ENCODE results near the gene TRIM47.

Gene TRIM47

DNA sequence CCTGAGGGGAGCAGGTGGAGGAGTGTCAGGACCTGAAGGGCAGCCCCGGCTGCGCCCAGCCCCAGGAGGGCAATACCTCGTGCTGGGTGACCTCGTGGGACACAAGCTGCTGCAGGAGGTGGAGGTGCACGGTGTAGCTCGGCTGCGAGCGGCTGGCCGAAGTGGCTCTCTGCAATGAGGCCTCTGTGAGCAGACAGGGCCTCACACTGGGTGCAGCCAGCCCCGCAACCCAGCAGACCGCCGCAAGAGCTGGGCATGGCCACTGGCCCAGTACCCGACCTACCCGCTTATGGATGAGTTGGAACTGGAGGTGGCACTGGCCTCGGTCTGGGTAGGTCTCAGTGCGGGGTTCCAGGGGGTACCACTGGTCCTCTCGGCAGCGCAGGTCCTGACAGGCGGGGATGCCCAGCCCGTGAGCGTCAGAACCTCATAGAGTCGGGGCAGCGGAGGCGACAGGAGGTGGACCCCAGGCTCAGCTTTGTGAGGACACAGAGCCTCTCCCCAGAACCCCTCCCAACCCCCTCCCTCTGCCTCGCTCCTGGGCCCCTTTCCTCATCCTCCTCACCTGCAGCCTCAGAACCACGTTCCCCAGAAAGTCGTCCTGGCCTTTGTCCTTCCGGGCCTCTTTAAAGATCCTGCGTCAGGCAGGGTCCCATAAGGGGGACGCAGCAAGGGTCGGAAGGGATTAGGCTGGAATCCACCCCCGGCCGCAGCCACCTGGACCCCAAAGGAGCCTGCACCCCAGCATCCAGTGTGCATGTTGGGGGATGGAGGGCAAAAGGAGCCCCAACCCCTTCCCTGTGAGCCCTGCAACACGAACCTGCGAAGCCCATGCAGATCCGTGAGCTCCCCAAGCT, 38.2 kb downstream of the TRIM47 start:
- no peak for DNase-seq (ENCODE audit: low read depth)
- peaks cover 5% of the 10 kb centered on the region for H3K4me1 ChIP-seq (ENCODE audit: control insufficient read depth, insufficient read depth, low read length)

DNA sequence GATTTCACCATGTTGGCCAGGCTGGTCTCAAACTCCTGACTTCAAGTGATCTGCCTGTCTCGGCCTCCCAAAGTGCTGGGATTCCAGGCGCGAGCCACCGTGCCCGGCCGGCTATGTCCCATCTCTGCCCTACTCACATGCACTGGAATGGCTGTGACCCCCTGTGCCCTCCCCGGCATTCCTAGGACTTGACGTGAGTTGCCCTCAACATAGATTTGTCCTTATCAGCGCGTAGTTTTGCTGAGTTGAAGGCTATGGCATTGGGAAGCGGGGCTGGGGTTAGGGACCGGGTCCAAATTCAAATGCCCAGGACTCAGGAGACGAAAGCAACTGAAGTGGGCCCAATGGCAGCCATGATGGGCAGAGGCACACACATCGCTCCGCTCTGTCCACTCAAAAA, 40.0 kb downstream of the TRIM47 start:
- H3K4me1 ChIP-seq (ENCODE audit: control insufficient read depth, insufficient read depth, low read length): no peaks in the 10 kb centered on the region
- H3K27me3 ChIP-seq (replicated peaks; ENCODE audit: control insufficient read depth, insufficient read depth, low read length): no peaks in the 10 kb centered on the region
- H3K36me3 ChIP-seq (ENCODE audit: control insufficient read depth, insufficient read depth, low read length, severe bottlenecking): no peaks in the 10 kb centered on the region
- H3K4me3 ChIP-seq (ENCODE audit: low read length): no peak overlapping the region
- DNase-seq (ENCODE audit: low read depth): no peak
- H3K9ac ChIP-seq (ENCODE audit: low read length): no peak overlapping the region
- no peaks in the 10 kb centered on the region for H3K9me3 ChIP-seq (ENCODE audit: control insufficient read depth, low read length)

More for the DNA sequence above, 38.2 kb downstream of the TRIM47 start:
- Histone ChIP-seq H3K9ac (ENCODE audit: low read length) (no peak overlapping the region), H3K27me3 (replicated peaks; ENCODE audit: control insufficient read depth, insufficient read depth, low read length) (no peaks in the 10 kb centered on the region), H3K9me3 (ENCODE audit: control insufficient read depth, low read length) (no peaks in the 10 kb centered on the region), H3K36me3 (ENCODE audit: control insufficient read depth, insufficient read depth, low read length, severe bottlenecking) (no peaks in the 10 kb centered on the region), H3K4me3 (ENCODE audit: low read length) (no peak overlapping the region)

DNA sequence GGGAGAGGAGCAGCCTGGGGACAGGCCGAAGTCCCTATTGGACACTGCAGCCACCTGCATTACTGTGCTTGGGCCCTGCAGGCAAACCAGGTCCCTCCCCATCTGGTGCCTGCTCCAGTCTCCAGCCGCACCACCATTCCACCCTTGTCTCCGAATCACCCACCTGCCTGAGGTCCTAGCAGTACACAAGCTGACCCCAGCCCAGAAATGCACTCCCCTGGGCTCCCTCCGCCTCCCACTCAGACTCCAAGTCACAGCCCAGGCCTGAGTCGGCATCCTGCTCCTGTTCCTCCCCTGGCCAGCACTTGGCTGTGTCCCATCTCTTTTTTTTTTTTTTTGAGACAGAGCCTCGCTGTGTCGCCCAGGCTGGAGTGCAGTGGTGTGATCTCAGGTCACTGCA, 40.5 kb downstream of the TRIM47 start:
- no peak overlapping the region for H3K4me3 ChIP-seq (ENCODE audit: low read length)
- no peaks in the 10 kb centered on the region for H3K4me1 ChIP-seq (ENCODE audit: control insufficient read depth, insufficient read depth, low read length)
- no peaks in the 10 kb centered on the region for H3K9me3 ChIP-seq (ENCODE audit: control insufficient read depth, low read length)
- no peaks in the 10 kb centered on the region for H3K36me3 ChIP-seq (ENCODE audit: control insufficient read depth, insufficient read depth, low read length, severe bottlenecking)
- DNase-seq (ENCODE audit: low read depth): no peak
- no peaks in the 10 kb centered on the region for H3K27me3 ChIP-seq (replicated peaks; ENCODE audit: control insufficient read depth, insufficient read depth, low read length)
- H3K9ac ChIP-seq (ENCODE audit: low read length): no peak overlapping the region

DNA sequence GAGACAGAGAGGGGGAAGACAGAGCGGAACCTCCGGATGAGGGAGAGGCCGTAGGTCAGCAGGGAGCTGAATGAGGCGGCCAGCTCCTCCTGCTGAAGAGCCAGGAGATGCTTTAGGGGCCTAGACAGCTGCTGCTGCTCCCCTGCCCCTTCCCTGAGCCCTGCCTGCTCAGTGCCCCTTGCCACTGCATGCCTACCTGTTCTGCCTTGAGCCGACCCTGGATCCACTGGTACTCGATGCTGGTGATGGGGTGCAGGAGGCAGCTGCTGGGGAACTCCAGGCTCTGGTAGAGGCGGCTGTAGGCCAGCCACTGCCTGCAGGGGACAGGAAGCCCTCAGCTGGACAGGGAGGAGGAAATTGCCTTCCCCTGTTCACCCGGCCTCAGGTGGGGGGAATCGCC, 41.8 kb downstream of the TRIM47 start:
- H3K9ac ChIP-seq (ENCODE audit: low read length): no peak overlapping the region
- no peaks in the 10 kb centered on the region for H3K27me3 ChIP-seq (replicated peaks; ENCODE audit: control insufficient read depth, insufficient read depth, low read length)
- no peak for DNase-seq (ENCODE audit: low read depth)
- H3K4me3 ChIP-seq (ENCODE audit: low read length): no peak overlapping the region
- no peaks in the 10 kb centered on the region for H3K36me3 ChIP-seq (ENCODE audit: control insufficient read depth, insufficient read depth, low read length, severe bottlenecking)
- no peaks in the 10 kb centered on the region for H3K4me1 ChIP-seq (ENCODE audit: control insufficient read depth, insufficient read depth, low read length)
- H3K9me3 ChIP-seq (ENCODE audit: control insufficient read depth, low read length): no peaks in the 10 kb centered on the region

DNA sequence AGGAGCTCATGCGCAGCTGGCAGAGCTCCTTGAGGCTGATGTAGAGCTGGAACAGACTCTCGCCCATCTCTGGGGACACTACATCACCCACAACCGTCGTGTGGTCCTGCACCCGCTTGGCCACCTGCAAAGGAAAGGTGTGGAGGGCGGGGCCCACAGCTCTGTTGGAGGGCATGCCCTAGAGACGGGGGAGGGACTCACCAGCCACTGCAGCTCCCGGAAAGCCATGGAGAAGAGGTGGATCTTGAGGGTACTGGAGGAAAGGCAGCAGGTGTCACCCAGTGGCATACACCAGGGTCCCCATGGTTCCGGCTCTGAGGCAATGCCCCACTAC, 42.8 kb downstream of the TRIM47 start:
- H3K36me3 ChIP-seq (ENCODE audit: control insufficient read depth, insufficient read depth, low read length, severe bottlenecking): no peaks in the 10 kb centered on the region
- H3K27me3 ChIP-seq (replicated peaks; ENCODE audit: control insufficient read depth, insufficient read depth, low read length): no peaks in the 10 kb centered on the region
- no peak for DNase-seq (ENCODE audit: low read depth)
- no peaks in the 10 kb centered on the region for H3K4me1 ChIP-seq (ENCODE audit: control insufficient read depth, insufficient read depth, low read length)
- no peak overlapping the region for H3K4me3 ChIP-seq (ENCODE audit: low read length)
- H3K9me3 ChIP-seq (ENCODE audit: control insufficient read depth, low read length): no peaks in the 10 kb centered on the region
- no peak overlapping the region for H3K9ac ChIP-seq (ENCODE audit: low read length)

DNA sequence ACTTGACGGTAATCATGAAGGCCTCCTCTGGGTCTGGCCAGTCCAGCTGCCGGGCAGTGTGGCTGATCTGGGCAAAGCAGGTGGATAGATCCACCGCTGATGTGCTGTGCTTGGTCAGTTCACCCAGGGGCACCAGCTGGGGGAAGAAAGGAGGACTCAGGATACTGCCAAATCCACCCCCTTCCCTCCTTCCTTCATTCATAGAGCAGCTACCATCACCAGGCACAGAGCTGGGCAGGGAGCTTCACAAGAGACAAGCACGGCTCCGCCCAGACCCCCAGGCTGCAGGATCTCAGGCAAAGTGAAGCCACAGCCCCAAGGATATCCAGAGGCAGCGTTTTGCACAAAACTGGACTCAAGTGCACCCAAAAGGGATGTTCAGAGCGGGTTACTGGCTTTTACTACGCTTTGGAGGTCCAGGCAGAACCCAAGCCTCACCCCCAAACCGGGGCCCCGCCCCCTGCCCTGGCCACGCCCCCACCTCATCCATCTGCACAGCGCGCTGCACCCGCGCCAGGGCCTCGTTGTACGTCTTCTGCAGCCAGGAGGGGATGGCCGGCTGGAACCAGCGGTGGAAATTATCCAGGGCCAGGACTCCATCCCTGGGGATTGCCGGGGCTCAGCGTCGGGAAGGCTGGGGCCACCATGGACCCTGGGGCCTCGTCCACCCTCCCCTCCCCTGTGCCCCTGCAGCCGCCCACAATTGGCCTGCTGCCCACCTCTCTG, 43.3 kb downstream of the TRIM47 start:
- Histone ChIP-seq H3K9ac (ENCODE audit: low read length) (no peak overlapping the region), H3K27me3 (replicated peaks; ENCODE audit: control insufficient read depth, insufficient read depth, low read length) (no peaks in the 10 kb centered on the region), H3K9me3 (ENCODE audit: control insufficient read depth, low read length) (no peaks in the 10 kb centered on the region), H3K4me3 (ENCODE audit: low read length) (no peak overlapping the region), H3K4me1 (ENCODE audit: control insufficient read depth, insufficient read depth, low read length) (no peaks in the 10 kb centered on the region), H3K36me3 (ENCODE audit: control insufficient read depth, insufficient read depth, low read length, severe bottlenecking) (no peaks in the 10 kb centered on the region)
- no peak for DNase-seq (ENCODE audit: low read depth)

DNA sequence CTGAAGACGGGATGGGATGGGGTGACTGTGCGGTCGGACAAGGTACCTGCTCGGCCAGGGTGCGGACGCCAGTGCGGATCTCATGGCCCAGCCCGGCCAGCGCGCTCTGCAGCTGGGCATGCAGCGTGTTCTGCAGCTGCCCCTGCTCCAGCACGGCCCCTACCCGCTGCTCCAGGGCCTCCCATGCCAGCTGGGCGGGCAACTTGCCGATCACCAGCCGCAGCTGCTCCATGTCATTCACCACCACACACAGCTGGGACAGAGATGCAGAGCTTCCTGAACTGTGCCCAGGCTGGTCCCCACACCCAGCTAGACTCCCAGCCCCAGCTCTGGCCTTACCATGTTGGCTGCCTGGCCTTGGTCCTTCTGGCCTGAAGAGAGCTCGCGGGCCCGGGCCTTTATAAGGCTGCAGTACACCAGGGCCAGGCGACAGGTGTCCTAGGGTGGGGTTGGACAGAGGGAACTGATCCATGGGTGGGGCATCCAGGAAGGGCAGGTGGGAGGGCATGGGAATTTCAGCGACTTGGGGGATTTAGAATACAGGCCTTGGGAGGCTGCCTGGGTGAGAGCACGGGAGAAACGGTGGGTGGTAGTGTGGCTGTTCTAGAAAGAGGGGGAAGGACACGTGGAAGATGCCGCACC, 44.0 kb downstream of the TRIM47 start:
- no peaks in the 10 kb centered on the region for H3K27me3 ChIP-seq (replicated peaks; ENCODE audit: control insufficient read depth, insufficient read depth, low read length)
- no peak overlapping the region for H3K9ac ChIP-seq (ENCODE audit: low read length)
- no peaks in the 10 kb centered on the region for H3K9me3 ChIP-seq (ENCODE audit: control insufficient read depth, low read length)
- no peak overlapping the region for H3K4me3 ChIP-seq (ENCODE audit: low read length)
- no peaks in the 10 kb centered on the region for H3K36me3 ChIP-seq (ENCODE audit: control insufficient read depth, insufficient read depth, low read length, severe bottlenecking)
- H3K4me1 ChIP-seq (ENCODE audit: control insufficient read depth, insufficient read depth, low read length): no peaks in the 10 kb centered on the region
- DNase-seq (ENCODE audit: low read depth): no peak

DNA sequence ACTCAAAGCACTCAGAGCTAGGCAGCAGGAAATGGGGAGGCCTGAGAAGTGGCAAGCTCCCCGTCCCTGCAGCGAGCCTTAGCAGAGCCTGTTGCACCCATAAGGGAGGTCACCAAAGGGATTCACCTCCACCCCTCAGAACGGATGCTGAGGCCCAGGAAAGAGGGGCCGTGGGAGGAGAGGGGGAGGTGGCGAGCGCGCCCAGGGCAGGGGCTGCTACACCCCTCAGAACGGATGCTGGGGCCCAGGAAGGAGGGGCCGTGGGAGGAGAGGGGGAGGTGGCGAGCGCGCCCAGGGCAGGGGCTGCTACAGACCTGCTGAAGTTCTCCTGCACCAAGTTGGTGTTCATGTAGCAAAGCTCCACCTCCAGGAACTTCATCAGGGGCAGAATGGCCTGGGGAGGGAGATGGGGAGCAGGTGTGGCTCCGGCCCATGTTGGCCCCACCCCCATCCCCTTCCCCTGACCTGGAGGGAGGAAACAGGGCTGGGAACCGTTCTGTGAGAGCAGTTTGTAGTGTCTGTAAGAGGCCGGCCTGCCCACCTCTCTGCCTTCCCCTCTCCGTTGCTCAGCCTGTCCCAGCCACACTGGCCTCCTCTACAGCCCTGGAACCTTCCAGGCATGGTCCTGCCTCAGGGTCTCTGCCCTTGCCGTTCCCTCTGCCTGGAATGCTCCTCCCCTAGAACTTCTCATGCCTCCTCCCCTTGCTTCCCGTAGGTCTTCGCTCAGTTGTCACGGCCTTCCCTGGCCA, 45.6 kb downstream of the TRIM47 start:
- DNase-seq (ENCODE audit: low read depth): no peak
- Histone ChIP-seq H3K4me3 (ENCODE audit: low read length) (no peak overlapping the region), H3K27me3 (replicated peaks; ENCODE audit: control insufficient read depth, insufficient read depth, low read length) (no peaks in the 10 kb centered on the region), H3K4me1 (ENCODE audit: control insufficient read depth, insufficient read depth, low read length) (peaks cover 3% of the 10 kb centered on the region), H3K9me3 (ENCODE audit: control insufficient read depth, low read length) (no peaks in the 10 kb centered on the region), H3K36me3 (ENCODE audit: control insufficient read depth, insufficient read depth, low read length, severe bottlenecking) (no peaks in the 10 kb centered on the region), H3K9ac (ENCODE audit: low read length) (no peak overlapping the region)

DNA sequence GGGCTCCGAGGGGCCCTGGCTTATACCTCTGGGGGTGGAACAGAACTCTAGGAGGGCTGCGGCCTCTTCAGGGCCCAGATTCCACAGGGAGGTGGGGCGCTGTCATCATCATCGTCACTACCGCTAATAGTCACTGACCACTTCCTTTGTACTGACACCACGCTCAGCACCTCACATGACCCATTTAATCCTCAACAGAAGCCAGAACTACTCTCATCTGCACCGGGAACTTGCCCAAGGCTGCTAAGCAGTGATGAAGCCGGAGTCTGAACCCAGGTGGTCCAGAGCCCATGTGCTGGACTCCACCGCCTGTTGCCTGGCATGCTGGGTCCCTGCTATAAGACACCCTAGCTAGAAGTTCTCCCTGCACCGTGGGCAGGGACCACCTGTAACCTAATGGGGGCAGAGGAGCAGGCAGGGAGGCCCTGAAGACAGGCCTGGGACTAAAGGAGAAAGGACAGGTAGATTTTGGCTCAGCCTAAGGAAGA, 46.2 kb downstream of the TRIM47 start:
- Histone ChIP-seq H3K9me3 (ENCODE audit: control insufficient read depth, low read length) (no peaks in the 10 kb centered on the region), H3K27me3 (replicated peaks; ENCODE audit: control insufficient read depth, insufficient read depth, low read length) (no peaks in the 10 kb centered on the region), H3K4me3 (ENCODE audit: low read length) (no peak overlapping the region), H3K4me1 (ENCODE audit: control insufficient read depth, insufficient read depth, low read length) (peaks cover 9% of the 10 kb centered on the region), H3K36me3 (ENCODE audit: control insufficient read depth, insufficient read depth, low read length, severe bottlenecking) (no peaks in the 10 kb centered on the region), H3K9ac (ENCODE audit: low read length) (no peak overlapping the region)
- no peak for DNase-seq (ENCODE audit: low read depth)

DNA sequence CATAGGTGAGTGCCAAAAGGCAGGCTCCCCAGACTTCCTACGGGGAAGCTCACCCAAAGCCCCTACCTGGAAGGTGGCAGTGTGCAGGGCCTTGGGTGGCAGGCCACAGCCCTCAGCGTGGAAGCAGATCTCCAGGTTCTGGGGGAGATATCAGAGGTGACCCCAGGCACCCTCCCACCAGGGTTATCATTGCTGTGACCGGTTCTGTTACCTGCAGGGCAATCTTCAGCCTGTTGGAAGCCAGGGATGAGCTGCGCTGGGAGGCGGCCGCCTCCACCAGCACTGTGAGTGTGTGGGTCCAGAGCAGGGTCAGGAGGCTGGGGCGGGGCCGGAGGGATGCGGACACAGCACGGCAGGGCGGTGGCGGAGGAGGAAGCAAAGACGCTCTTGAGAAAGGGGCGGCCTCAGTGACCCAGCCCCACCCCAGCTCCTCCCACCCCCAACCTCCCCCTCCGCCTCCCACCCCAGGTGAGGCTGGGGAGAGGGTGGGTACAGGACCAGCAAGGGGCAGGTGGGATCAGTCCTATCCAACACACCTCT, 47.3 kb downstream of the TRIM47 start:
- Histone ChIP-seq H3K4me3 (ENCODE audit: low read length) (no peak overlapping the region), H3K36me3 (ENCODE audit: control insufficient read depth, insufficient read depth, low read length, severe bottlenecking) (no peaks in the 10 kb centered on the region), H3K9ac (ENCODE audit: low read length) (no peak overlapping the region), H3K9me3 (ENCODE audit: control insufficient read depth, low read length) (no peaks in the 10 kb centered on the region), H3K4me1 (ENCODE audit: control insufficient read depth, insufficient read depth, low read length) (peaks cover 15% of the 10 kb centered on the region), H3K27me3 (replicated peaks; ENCODE audit: control insufficient read depth, insufficient read depth, low read length) (no peaks in the 10 kb centered on the region)
- no peak for DNase-seq (ENCODE audit: low read depth)

Measured in adipocyte (in vitro differentiated cells).